Smooth muscle cell (in vitro differentiated cells): ENCODE data around the gene MACROH2A1. TPM values are rescaled to one million over a fixed set of nuclear protein-coding genes. Genes with fewer than 3 reads are reported as not detected.

Source experiments
- DNase-seq: peaks from one replicate; lab custom pipeline; 2025; ENCODE audit not compliant: unreplicated experiment; lab: John Stamatoyannopoulos, UW
- H2AFZ ChIP-seq: fragments of 200-600 bp; sonication (generic); 2 replicates; pipeline ENCODE4 v1.6.0; 2016; ENCODE audit warnings: antibody characterized with exemption, low read depth, mild to moderate bottlenecking
- H3F3A ChIP-seq: fragments of 200-600 bp; sonication (generic); 2 replicates; pipeline ENCODE4 v1.6.0; 2017; ENCODE audit warnings: antibody characterized with exemption, low read depth
- H3K27ac ChIP-seq: fragments of 200-600 bp; sonication (generic); 2 replicates; pipeline ENCODE4 v1.5.1; 2016; ENCODE audit warnings: low read depth, mild to moderate bottlenecking
- H3K27me3 ChIP-seq: fragments of 200-600 bp; sonication (generic); 2 replicates; pipeline ENCODE4 v1.6.1; 2016; ENCODE audit warnings: low read depth, mild to moderate bottlenecking
- H3K36me3 ChIP-seq: fragments of 200-600 bp; sonication (generic); 2 replicates; pipeline ENCODE4 v1.5.1; 2016; ENCODE audit warnings: low read depth
- H3K4me1 ChIP-seq: fragments of 200-600 bp; sonication (generic); 2 replicates; pipeline ENCODE4 v1.5.1; 2016; ENCODE audit warnings: low read depth
- H3K4me2 ChIP-seq: fragments of 200-600 bp; sonication (generic); 2 replicates; pipeline ENCODE4 v1.6.0; 2016; ENCODE audit warnings: mild to moderate bottlenecking
- H3K4me3 ChIP-seq: fragments of 200-600 bp; sonication (generic); 2 replicates; pipeline ENCODE4 v1.5.1; 2016; ENCODE audit warnings: mild to moderate bottlenecking
- H3K79me2 ChIP-seq: fragments of 200-600 bp; sonication (generic); 2 replicates; pipeline ENCODE4 v1.6.0; 2016; ENCODE audit warnings: low read depth, mild to moderate bottlenecking
- H3K9ac ChIP-seq: fragments of 200-600 bp; sonication (generic); 2 replicates; pipeline ENCODE4 v1.6.0; 2016; ENCODE audit warnings: low read depth
- H3K9me3 ChIP-seq: fragments of 200-600 bp; sonication (generic); replicated peaks from 2 replicates; pipeline ENCODE4 v1.5.1; 2016; ENCODE audit warnings: low read depth
- H4K20me1 ChIP-seq: fragments of 200-600 bp; sonication (generic); 2 replicates; pipeline ENCODE4 v1.6.0; 2016; ENCODE audit warnings: low read depth
- CTCF ChIP-seq: fragments of 200-600 bp; sonication (generic); IDR thresholded peaks from 2 replicates; pipeline ENCODE4 v1.5.1; 2017; ENCODE audit warnings: borderline replicate concordance, mild to moderate bottlenecking, antibody characterized with exemption; ENCODE audit not compliant: insufficient read depth, poor library complexity, severe bottlenecking
- WGBS: methylation state at CpG from one replicate; pipeline ENCODE4 v1.1.7; 2016; ENCODE audit warnings: low lambda C conversion rate; 5-methylcytosine and 5-hydroxymethylcytosine counted together
- polyA plus RNA-seq: library from polyadenylated mRNA; unstranded; fragments of >200 nt; fragmentation: Nextera tagmentation; extraction: Ambion mirVana; gene quantifications from 2 replicates; pipeline ENCODE4 v1.2.1, GENCODE V29; 2016
- total RNA-seq: library from RNA; depleted of rRNA; stranded (reverse); fragments of >200 nt; gene quantifications from 2 replicates; pipeline ENCODE4 v1.2.3, GENCODE V29; 2014

Gene MACROH2A1
- total RNA-seq: 349 and 371 TPM in 2 replicates
- 272 and 309 TPM in 2 replicates for polyA plus RNA-seq

- Histone ChIP-seq H3K4me2 (peak within 1 kb of the TSS; percentile 93), H3K27me3 (no peaks in the 10 kb centered on the region), H3K9me3 (no peaks in the 10 kb centered on the region), H3K27ac (peak within 1 kb of the TSS; percentile 96), H4K20me1 (peaks cover 42% of the 10 kb centered on the region), H3K36me3 (no peaks in the 10 kb centered on the region), H3K9ac (peak within 1 kb of the TSS; percentile 95), H3F3A (peaks cover 9% of the 10 kb centered on the region), H3K4me1 (peaks cover 36% of the 10 kb centered on the region), H3K4me3 (peak within 1 kb of the TSS; percentile 80), H3K79me2 (peaks cover 67% of the 10 kb centered on the region), H2AFZ (peak within 1 kb of the TSS; percentile 87)
- TF ChIP-seq CTCF: no peak
- peak; percentile 48 for DNase-seq
- under 1% methylated on average over 82 of the region's 109 CpGs for WGBS
These were observed at the start of gene MACROH2A1 for GRCh38 chr5:135398855-135399793. MACROH2A1 (minus strand) TSS chr5:135399231; CDS start chr5:135389093, 10,138 bp downstream.

- 43% methylated on average over 9 of the region's 9 CpGs for WGBS
- Histone ChIP-seq H4K20me1 (no peaks in the 10 kb centered on the region), H3K4me3 (no peak overlapping the region), H3K4me1 (peaks cover 11% of the 10 kb centered on the region), H3K4me2 (peak overlapping the region; percentile 24), H3K9ac (peak overlapping the region; percentile 61), H3K27me3 (no peaks in the 10 kb centered on the region), H3F3A (peaks cover 8% of the 10 kb centered on the region), H3K79me2 (no peaks in the 10 kb centered on the region), H3K9me3 (no peaks in the 10 kb centered on the region), H3K27ac (peak overlapping the region; percentile 86), H3K36me3 (no peaks in the 10 kb centered on the region), H2AFZ (no peak overlapping the region)
- no peak for DNase-seq
- TF ChIP-seq CTCF: no peak
These were observed 49.2 kb upstream of the MACROH2A1 start for GRCh38 chr5:135448071-135448739.

GRCh38 chr5:135447298-135447929 lies 48.4 kb upstream of the MACROH2A1 start, which contains the start of gene DCANP1:
DCANP1 (minus strand) TSS chr5:135447348; CDS start chr5:135447108, 240 bp downstream.
- no peak within 1 kb of the TSS for H2AFZ ChIP-seq

More at GRCh38 chr5:135447298-135447929, 48.4 kb upstream of the MACROH2A1 start, which contains the start of gene DCANP1:
- Histone ChIP-seq H3K27me3 (no peaks in the 10 kb centered on the region), H4K20me1 (no peaks in the 10 kb centered on the region), H3K9me3 (no peaks in the 10 kb centered on the region), H3K27ac (peak within 1 kb of the TSS; percentile 86), H3F3A (peaks cover 8% of the 10 kb centered on the region), H3K4me3 (no peak within 1 kb of the TSS), H3K36me3 (no peaks in the 10 kb centered on the region), H3K9ac (peak within 1 kb of the TSS; percentile 61), H3K4me1 (peaks cover 18% of the 10 kb centered on the region), H3K79me2 (no peaks in the 10 kb centered on the region), H3K4me2 (peak within 1 kb of the TSS; percentile 24)
- 96% methylated on average over 5 of the region's 5 CpGs for WGBS
- no peak for TF ChIP-seq CTCF
- DNase-seq: no peak
